HG02642 (cell line): ENCODE results near the gene RNF19B.

Experiments used
- ATAC-seq: cut with Tn5 transposase; IDR thresholded peaks from one replicate; pipeline ENCODE4 v1.9.1; 2021; ENCODE audit warnings: mild to moderate bottlenecking; ENCODE audit not compliant: unreplicated experiment, poor library complexity

Gene RNF19B

GRCh38 chr1:32903991-32904785, 60.4 kb downstream of the RNF19B start:
- ATAC-seq, result no peak

- no peak for ATAC-seq
These were observed 62.1 kb downstream of the RNF19B start for GRCh38 chr1:32902535-32902920.

GRCh38 chr1:32901823-32902534, 62.6 kb downstream of the RNF19B start:
- no peak for ATAC-seq

- ATAC-seq, result no peak
These were observed 63.4 kb downstream of the RNF19B start, which contains the start of gene TMEM54 for GRCh38 chr1:32900956-32901822. Gene TMEM54, minus strand, starts transcription at chr1:32901389. Its CDS starts 151 bp downstream, at chr1:32901238.

- ATAC-seq, result no peak
These were observed 64.1 kb downstream of the RNF19B start for GRCh38 chr1:32900371-32900955.

GRCh38 chr1:32899586-32900296, 64.9 kb downstream of the RNF19B start:
- no peak for ATAC-seq

GRCh38 chr1:32898958-32899357, 65.7 kb downstream of the RNF19B start:
- ATAC-seq, result no peak

- no peak for ATAC-seq
These were observed 66.6 kb downstream of the RNF19B start for GRCh38 chr1:32898056-32898455.

GRCh38 chr1:32897082-32898049, 67.2 kb downstream of the RNF19B start:
- ATAC-seq, result no peak

- no peak for ATAC-seq
These were observed 68.2 kb downstream of the RNF19B start for GRCh38 chr1:32896451-32896850.

GRCh38 chr1:32895325-32896215, 69.0 kb downstream of the RNF19B start:
- ATAC-seq, result no peak

GRCh38 chr1:32894681-32895080, 69.9 kb downstream of the RNF19B start:
- no peak for ATAC-seq

GRCh38 chr1:32894019-32894600, 70.5 kb downstream of the RNF19B start:
- no peak for ATAC-seq

GRCh38 chr1:32893198-32894018, 71.2 kb downstream of the RNF19B start:
- ATAC-seq, result no peak

GRCh38 chr1:32892368-32893197, 72.0 kb downstream of the RNF19B start:
- ATAC-seq, result no peak

- no peak for ATAC-seq
These were observed 73.0 kb downstream of the RNF19B start for GRCh38 chr1:32891630-32892029.
